ENCODE data around the gene ZSCAN10.

DNA sequence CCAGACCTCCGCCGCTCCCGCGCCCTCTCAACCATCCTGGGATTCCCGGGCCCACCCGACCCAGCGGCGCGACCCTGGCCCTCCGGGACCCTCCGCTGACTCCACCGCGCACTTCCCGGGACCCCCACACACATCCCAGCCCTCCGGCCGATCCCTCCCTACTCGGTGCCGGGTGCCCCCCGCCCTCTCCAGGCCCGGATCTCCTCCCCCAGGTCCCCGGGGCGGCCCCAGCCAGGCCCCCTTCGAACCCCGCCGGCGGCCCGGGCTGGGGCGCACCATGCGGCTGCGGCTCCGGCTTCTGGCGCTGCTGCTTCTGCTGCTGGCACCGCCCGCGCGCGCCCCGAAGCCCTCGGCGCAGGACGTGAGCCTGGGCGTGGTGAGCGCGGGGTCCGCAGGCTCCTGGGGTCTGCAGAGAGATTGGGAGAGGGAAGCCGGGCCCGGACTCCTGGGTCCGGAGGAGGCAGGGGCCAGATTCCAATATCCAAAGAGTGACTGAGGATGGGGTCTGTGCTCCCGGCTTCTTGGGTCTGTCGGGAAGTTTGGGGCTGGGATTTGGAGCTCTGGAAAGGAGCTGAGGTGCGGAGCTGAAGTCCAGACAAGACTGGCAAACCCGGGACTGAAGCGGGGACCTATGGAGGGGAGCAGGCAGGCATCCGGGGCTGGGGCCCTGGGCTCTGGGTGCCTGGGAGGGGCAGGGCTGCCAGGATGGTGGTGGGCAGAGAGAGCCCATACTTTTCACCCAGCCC is 52.3 kb downstream of the ZSCAN10 start:
- TF ChIP-seq FOXP2 (optimal IDR thresholded peaks at IDR 0.05; ENCODE audit: control extremely low read depth, extremely low read length, insufficient read depth) (no peak), POLR2AphosphoS5 (IDR thresholded peaks at IDR 0.05; ENCODE audit: borderline replicate concordance, low read depth, low read length) (no peak)

All from SK-N-MC (cell line).